Measurements from ENCODE around the gene GDA. TPM values are rescaled to one million over a fixed set of nuclear protein-coding genes. Genes with fewer than 3 reads are reported as not detected.

The GDA gene
- total and polyA plus RNA-seq, 4 donors: 0.37 to 24.4 (median 19.5) TPM

- H3K27ac ChIP-seq (ENCODE audit: low read depth in 1 of 2, low read length in 2 of 2): peak overlapping the region in 1 of 2 donors; percentile 19
- H3K4me3 ChIP-seq (ENCODE audit: low read depth in 1 of 3, low read length in 3 of 3): no peak overlapping the region
- H3K27me3 ChIP-seq (ENCODE audit: control insufficient read depth in 4 of 4, insufficient read depth in 4 of 4, low read length in 3 of 4): no peaks in the 10 kb centered on the region
- TF ChIP-seq JUND (IDR thresholded peaks at IDR 0.05): peak in 1 of 2 donors; percentile 40
- no peak for TF ChIP-seq CTCF (IDR thresholded peaks at IDR 0.05; ENCODE audit: low read depth, low read length, missing input control)
- TF ChIP-seq HNF4G (IDR thresholded peaks at IDR 0.05): no peak
- no peak for TF ChIP-seq ZBTB33 (IDR thresholded peaks at IDR 0.05)
- peak; percentile 36 for TF ChIP-seq REST (IDR thresholded peaks at IDR 0.05)
- TF ChIP-seq TAF1 (conservative IDR thresholded peaks at IDR 0.05): no peak
- no peak for TF ChIP-seq FOXA1 (IDR thresholded peaks at IDR 0.05)
- TF ChIP-seq GABPA (IDR thresholded peaks at IDR 0.05 in 1 of 2, conservative IDR thresholded peaks at IDR 0.05 in 1 of 2): no peak
- TF ChIP-seq NR2F2 (IDR thresholded peaks at IDR 0.05): no peak
- peak; percentile 26 to 53 for TF ChIP-seq HNF4A (conservative IDR thresholded peaks at IDR 0.05)
- TF ChIP-seq SP1 (IDR thresholded peaks at IDR 0.05): peak; percentile 27
- peak in 1 of 2 donors; percentile 31 for TF ChIP-seq RAD21 (IDR thresholded peaks at IDR 0.05)
- peak in 1 of 2 donors; percentile 40 for TF ChIP-seq RXRA (IDR thresholded peaks at IDR 0.05)
- peak; percentile 26 for TF ChIP-seq MAX (IDR thresholded peaks at IDR 0.05)
- peak; percentile 29 for TF ChIP-seq YY1 (IDR thresholded peaks at IDR 0.05)
- TF ChIP-seq EGR1 (IDR thresholded peaks at IDR 0.05; ENCODE audit: low read depth in 2 of 2): no peak
- no peak for TF ChIP-seq ATF3 (IDR thresholded peaks at IDR 0.05)
- no peak for TF ChIP-seq FOXA2 (IDR thresholded peaks at IDR 0.05)
- H3K36me3 ChIP-seq (ENCODE audit: control insufficient read depth in 4 of 4, insufficient read depth in 3 of 4, low read depth in 1 of 4, low read length in 3 of 4): peaks cover 0 to 3% (median 1%) of the 10 kb centered on the region in 4 donors
- peaks cover 4 to 40% (median 20%) of the 10 kb centered on the region in 4 donors for H3K4me1 ChIP-seq (ENCODE audit: control insufficient read depth in 4 of 4, insufficient read depth in 4 of 4, low read length in 3 of 4)
- WGBS: 43% methylated on average over 5 of the region's 5 CpGs
- no peak overlapping the region for H3K9ac ChIP-seq (ENCODE audit: low read depth in 1 of 2, low read length in 2 of 2)
- no peak for DNase-seq (ENCODE audit: low spot score)
- no peaks in the 10 kb centered on the region for H3K9me3 ChIP-seq (ENCODE audit: control insufficient read depth in 4 of 4, low read length in 3 of 4)
Observed at GRCh38 chr9:72168075-72168474, 18.8 kb downstream of the GDA start.
